Neural cell (in vitro differentiated cells): ENCODE data around the gene GDPD4. TPM values are rescaled to one million over a fixed set of nuclear protein-coding genes. Genes with fewer than 3 reads are reported as not detected.

Experiments used
- H2AFZ ChIP-seq: fragments of 200-600, 300-800 bp; sonication (generic), shearing (Covaris generic); 2 replicates; pipeline ENCODE4 v1.6.0; 2014; ENCODE audit warnings: low read depth, mild to moderate bottlenecking, antibody characterized with exemption, low read length, moderate library complexity
- H3F3A ChIP-seq: fragments of 200-600 bp; shearing (Covaris generic); 2 replicates; pipeline ENCODE4 v1.6.1; 2016; ENCODE audit warnings: mild to moderate bottlenecking, moderate library complexity, mixed read lengths, antibody characterized with exemption, low read length; ENCODE audit not compliant: insufficient read depth, poor library complexity, severe bottlenecking
- H3K27ac ChIP-seq: fragments of 200-600, 300-800 bp; sonication (generic), shearing (Covaris generic); 2 replicates; pipeline ENCODE4 v1.5.1; 2014; ENCODE audit warnings: mild to moderate bottlenecking, low read length, moderate library complexity
- H3K27me3 ChIP-seq: fragments of 300-800, 200-600 bp; sonication (generic), shearing (Covaris generic); 2 replicates; pipeline ENCODE4 v1.6.0; 2014; ENCODE audit warnings: mild to moderate bottlenecking, low read depth, low read length, moderate library complexity; ENCODE audit not compliant: insufficient read depth
- H3K36me3 ChIP-seq: fragments of 300-800, 200-600 bp; sonication (generic), shearing (Covaris generic); 2 replicates; pipeline ENCODE4 v1.5.1; 2014; ENCODE audit warnings: mild to moderate bottlenecking, antibody characterized with exemption, low read length, moderate library complexity; ENCODE audit not compliant: insufficient read depth
- H3K4me2 ChIP-seq: fragments of 300-800, 200-600 bp; sonication (generic), shearing (Covaris generic); 2 replicates; pipeline ENCODE4 v1.6.0; 2014; ENCODE audit warnings: mild to moderate bottlenecking, low read length
- H3K4me3 ChIP-seq: fragments of 300-800, 200-600 bp; sonication (generic), shearing (Covaris generic); 2 replicates; pipeline ENCODE4 v1.5.1; 2014; ENCODE audit warnings: mild to moderate bottlenecking, low read length, moderate library complexity
- H3K79me2 ChIP-seq: fragments of 200-600 bp; shearing (Covaris generic); replicated peaks from 2 replicates; pipeline ENCODE4 v1.6.0; 2014; ENCODE audit warnings: mild to moderate bottlenecking, low read length, moderate library complexity; ENCODE audit not compliant: insufficient read depth
- H3K9ac ChIP-seq: fragments of 300-800, 200-600 bp; sonication (generic), shearing (Covaris generic); 2 replicates; pipeline ENCODE4 v1.6.1; 2016; ENCODE audit warnings: mild to moderate bottlenecking, low read length, mixed read lengths
- H3K9me2 ChIP-seq: fragments of 200-600 bp; shearing (Covaris generic); 2 replicates; pipeline ENCODE4 v1.6.1; 2016; ENCODE audit warnings: mild to moderate bottlenecking, low read length, mixed read lengths; ENCODE audit not compliant: insufficient read depth
- H3K9me3 ChIP-seq: fragments of 200-600, 300-800 bp; sonication (generic), shearing (Covaris generic); 2 replicates; pipeline ENCODE4 v1.6.1; 2016; ENCODE audit warnings: mild to moderate bottlenecking, mixed run types, low read length, moderate library complexity, mixed read lengths
- H4K20me1 ChIP-seq: fragments of 200-600 bp; shearing (Covaris generic); 2 replicates; pipeline ENCODE4 v1.6.1; 2016; ENCODE audit warnings: mild to moderate bottlenecking, mixed run types; ENCODE audit not compliant: insufficient read depth
- EP300 ChIP-seq: fragments of 450-650 bp; conservative IDR thresholded peaks from 2 replicates; pipeline ENCODE4 v1.6.1; 2014; ENCODE audit warnings: antibody characterized with exemption, mild to moderate bottlenecking, moderate library complexity; ENCODE audit not compliant: poor library complexity, severe bottlenecking
- EZH2 ChIP-seq: fragments of 200-600, 300-800 bp; shearing (Covaris generic), sonication (generic); IDR thresholded peaks from 2 replicates; pipeline ENCODE4 v1.6.1; 2014; ENCODE audit warnings: antibody characterized with exemption, low read length, borderline replicate concordance, mild to moderate bottlenecking; ENCODE audit not compliant: insufficient read depth, poor library complexity, severe bottlenecking
- MXI1 ChIP-seq: fragments of 450-650 bp; conservative IDR thresholded peaks from 2 replicates; pipeline ENCODE4 v1.6.1; 2014; ENCODE audit warnings: antibody characterized with exemption, mild to moderate bottlenecking; ENCODE audit not compliant: poor library complexity, severe bottlenecking
- POLR2AphosphoS5 ChIP-seq: IDR thresholded peaks from 2 replicates; pipeline ENCODE4 v1.6.1; 2012
- RAD21 ChIP-seq: fragments of 450-650 bp; conservative IDR thresholded peaks from 2 replicates; pipeline ENCODE4 v1.6.1; 2014; ENCODE audit warnings: antibody characterized with exemption, mild to moderate bottlenecking, moderate library complexity
- SMC3 ChIP-seq: fragments of 450-650 bp; conservative IDR thresholded peaks from 2 replicates; pipeline ENCODE4 v1.6.1; 2014; ENCODE audit warnings: antibody characterized with exemption, mild to moderate bottlenecking, moderate library complexity; ENCODE audit not compliant: poor library complexity
- TAF1 ChIP-seq: IDR thresholded peaks from 2 replicates; pipeline ENCODE4 v1.6.1; 2012; ENCODE audit warnings: low read depth
- polyA plus RNA-seq: library from polyadenylated mRNA; depleted of rRNA; stranded (reverse); fragments of >200 nt; gene quantifications from 2 replicates; pipeline ENCODE4 v1.2.3, GENCODE V29; 2014
- TF ChIP-seq, protein P1 (sequence below): fragments of 450-650 bp; IDR thresholded peaks from 2 replicates; pipeline ENCODE4 v1.5.1; 2014; ENCODE audit warnings: antibody characterized with exemption, mild to moderate bottlenecking, moderate library complexity; ENCODE audit not compliant: poor library complexity, severe bottlenecking
- TF ChIP-seq, protein P2 (sequence below): IDR thresholded peaks from 2 replicates; pipeline ENCODE4 v1.6.1; 2012; ENCODE audit warnings: borderline replicate concordance

GDPD4 gene
- polyA plus RNA-seq, 1 donor from 2014 or later, result not detected

DNA sequence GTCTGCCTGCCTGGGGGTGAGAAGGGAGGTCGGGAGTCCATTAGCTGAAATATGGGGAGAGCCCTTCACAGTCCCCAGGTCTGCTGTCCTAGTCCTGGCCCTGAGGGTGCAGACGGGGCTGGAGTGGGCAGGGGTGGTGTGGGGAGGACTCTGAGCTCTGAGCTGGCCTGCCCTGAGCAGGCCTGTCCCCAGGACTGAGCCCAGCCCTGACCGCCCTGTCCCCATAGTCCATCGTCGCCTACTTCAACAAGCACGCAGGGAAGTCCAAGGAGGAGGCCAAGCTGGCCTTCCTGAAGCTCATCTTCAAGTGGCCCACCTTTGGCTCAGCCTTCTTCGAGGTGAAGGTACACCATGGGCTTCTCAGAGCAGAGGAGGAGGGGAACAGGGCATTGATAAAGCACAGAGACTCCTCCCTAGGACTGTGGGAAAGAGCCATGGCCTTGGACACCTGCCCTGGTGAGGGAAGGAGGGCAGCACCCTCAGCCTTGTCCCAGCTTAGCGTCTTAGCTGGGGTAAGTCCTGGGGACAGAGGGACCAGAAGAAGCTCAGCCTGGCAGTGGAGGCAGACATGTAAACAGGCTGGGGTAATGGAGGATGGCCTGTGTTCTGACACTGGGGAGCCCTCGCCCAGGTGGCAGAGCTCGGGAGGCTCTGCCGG lies 89.8 kb downstream of the GDPD4 start:
- H3K79me2 ChIP-seq, result no peaks in the 10 kb centered on the region
- no peaks in the 10 kb centered on the region for H4K20me1 ChIP-seq
- H2AFZ ChIP-seq, result no peak overlapping the region
- H3K36me3 ChIP-seq, result no peaks in the 10 kb centered on the region
- no peak overlapping the region for H3K4me3 ChIP-seq
- no peak overlapping the region for H3K4me2 ChIP-seq
- no peaks in the 10 kb centered on the region for H3K9me3 ChIP-seq
- no peak overlapping the region for H3K27ac ChIP-seq
- H3K27me3 ChIP-seq, result no peaks in the 10 kb centered on the region
- no peaks in the 10 kb centered on the region for H3F3A ChIP-seq
- H3K9me2 ChIP-seq, result no peaks in the 10 kb centered on the region
- no peak overlapping the region for H3K9ac ChIP-seq
- TF ChIP-seq, protein P1, sequence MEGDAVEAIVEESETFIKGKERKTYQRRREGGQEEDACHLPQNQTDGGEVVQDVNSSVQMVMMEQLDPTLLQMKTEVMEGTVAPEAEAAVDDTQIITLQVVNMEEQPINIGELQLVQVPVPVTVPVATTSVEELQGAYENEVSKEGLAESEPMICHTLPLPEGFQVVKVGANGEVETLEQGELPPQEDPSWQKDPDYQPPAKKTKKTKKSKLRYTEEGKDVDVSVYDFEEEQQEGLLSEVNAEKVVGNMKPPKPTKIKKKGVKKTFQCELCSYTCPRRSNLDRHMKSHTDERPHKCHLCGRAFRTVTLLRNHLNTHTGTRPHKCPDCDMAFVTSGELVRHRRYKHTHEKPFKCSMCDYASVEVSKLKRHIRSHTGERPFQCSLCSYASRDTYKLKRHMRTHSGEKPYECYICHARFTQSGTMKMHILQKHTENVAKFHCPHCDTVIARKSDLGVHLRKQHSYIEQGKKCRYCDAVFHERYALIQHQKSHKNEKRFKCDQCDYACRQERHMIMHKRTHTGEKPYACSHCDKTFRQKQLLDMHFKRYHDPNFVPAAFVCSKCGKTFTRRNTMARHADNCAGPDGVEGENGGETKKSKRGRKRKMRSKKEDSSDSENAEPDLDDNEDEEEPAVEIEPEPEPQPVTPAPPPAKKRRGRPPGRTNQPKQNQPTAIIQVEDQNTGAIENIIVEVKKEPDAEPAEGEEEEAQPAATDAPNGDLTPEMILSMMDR, result no peak
- TF ChIP-seq RAD21, result no peak
- TF ChIP-seq EZH2, result no peak

DNA sequence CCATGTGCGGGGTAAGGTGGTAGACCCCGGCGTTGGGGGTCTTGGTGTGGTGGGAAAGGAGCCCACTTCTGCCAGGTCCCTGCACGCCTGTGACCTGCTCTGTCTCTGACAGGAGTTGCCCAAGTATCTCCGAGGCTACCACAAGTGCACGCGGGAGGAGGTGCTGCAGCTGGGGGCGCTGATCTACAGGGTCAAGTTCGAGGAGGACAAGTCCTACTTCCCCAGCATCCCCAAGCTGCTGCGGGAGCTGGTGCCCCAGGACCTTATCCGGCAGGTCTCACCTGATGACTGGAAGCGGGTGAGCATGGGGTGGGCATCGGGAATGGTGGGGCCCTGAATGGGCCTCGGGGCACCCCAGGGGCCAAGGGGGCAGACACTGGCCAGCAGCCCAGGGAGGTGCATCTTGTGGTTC lies 90.4 kb downstream of the GDPD4 start:
- Histone ChIP-seq H3K36me3 (no peaks in the 10 kb centered on the region), H3K9ac (no peak overlapping the region), H3K4me2 (no peak overlapping the region), H3F3A (no peaks in the 10 kb centered on the region), H3K79me2 (no peaks in the 10 kb centered on the region), H3K9me2 (no peaks in the 10 kb centered on the region), H2AFZ (no peak overlapping the region), H3K27ac (no peak overlapping the region), H3K27me3 (no peaks in the 10 kb centered on the region), H3K9me3 (no peaks in the 10 kb centered on the region), H3K4me3 (no peak overlapping the region), H4K20me1 (no peaks in the 10 kb centered on the region)
- TF ChIP-seq, protein P2, sequence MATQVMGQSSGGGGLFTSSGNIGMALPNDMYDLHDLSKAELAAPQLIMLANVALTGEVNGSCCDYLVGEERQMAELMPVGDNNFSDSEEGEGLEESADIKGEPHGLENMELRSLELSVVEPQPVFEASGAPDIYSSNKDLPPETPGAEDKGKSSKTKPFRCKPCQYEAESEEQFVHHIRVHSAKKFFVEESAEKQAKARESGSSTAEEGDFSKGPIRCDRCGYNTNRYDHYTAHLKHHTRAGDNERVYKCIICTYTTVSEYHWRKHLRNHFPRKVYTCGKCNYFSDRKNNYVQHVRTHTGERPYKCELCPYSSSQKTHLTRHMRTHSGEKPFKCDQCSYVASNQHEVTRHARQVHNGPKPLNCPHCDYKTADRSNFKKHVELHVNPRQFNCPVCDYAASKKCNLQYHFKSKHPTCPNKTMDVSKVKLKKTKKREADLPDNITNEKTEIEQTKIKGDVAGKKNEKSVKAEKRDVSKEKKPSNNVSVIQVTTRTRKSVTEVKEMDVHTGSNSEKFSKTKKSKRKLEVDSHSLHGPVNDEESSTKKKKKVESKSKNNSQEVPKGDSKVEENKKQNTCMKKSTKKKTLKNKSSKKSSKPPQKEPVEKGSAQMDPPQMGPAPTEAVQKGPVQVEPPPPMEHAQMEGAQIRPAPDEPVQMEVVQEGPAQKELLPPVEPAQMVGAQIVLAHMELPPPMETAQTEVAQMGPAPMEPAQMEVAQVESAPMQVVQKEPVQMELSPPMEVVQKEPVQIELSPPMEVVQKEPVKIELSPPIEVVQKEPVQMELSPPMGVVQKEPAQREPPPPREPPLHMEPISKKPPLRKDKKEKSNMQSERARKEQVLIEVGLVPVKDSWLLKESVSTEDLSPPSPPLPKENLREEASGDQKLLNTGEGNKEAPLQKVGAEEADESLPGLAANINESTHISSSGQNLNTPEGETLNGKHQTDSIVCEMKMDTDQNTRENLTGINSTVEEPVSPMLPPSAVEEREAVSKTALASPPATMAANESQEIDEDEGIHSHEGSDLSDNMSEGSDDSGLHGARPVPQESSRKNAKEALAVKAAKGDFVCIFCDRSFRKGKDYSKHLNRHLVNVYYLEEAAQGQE, result no peak
- TF ChIP-seq, protein P1, result no peak
- TF ChIP-seq SMC3 (no peak), RAD21 (no peak), TAF1 (no peak), MXI1 (no peak), POLR2AphosphoS5 (no peak), EZH2 (no peak), EP300 (no peak)
